Psoas muscle (tissue), 8 donors: Measurements from ENCODE around the gene SPTBN2. TPM values are rescaled to one million over a fixed set of nuclear protein-coding genes. Genes with fewer than 3 reads are reported as not detected.

Experiments
- ATAC-seq, 4 donors: fragments of 200-7000 bp; cut with Tn5 transposase; one replicate each; pipeline ENCODE4 v1.9.1; 2020; ENCODE audit warnings: moderate library complexity in 3 of 4, mild to moderate bottlenecking in 2 of 4
- DNase-seq, 2 donors: peaks; one replicate each; pipeline ENCODE4 v3.0.0-alpha.2; 2020
- H3K27ac ChIP-seq: fragments of 200-600 bp; one replicate; pipeline ENCODE4 v1.8.0; 2022
- H3K27me3 ChIP-seq, 3 donors: fragments of 200-600 bp in 1 of 3; one replicate each; pipeline versions ENCODE4 v1.6.1 to v1.8.0; 2013 to 2022; ENCODE audit warnings: low read length in 2 of 3, mild to moderate bottlenecking in 2 of 3, moderate library complexity in 1 of 3; ENCODE audit not compliant: insufficient read depth in 3 of 3
- H3K36me3 ChIP-seq, 2 donors: fragments of 200-600 bp in 1 of 2; one replicate each; pipeline versions ENCODE4 v1.6.1 to v1.8.0; 2013 to 2022; ENCODE audit warnings: low read depth in 1 of 2, mild to moderate bottlenecking in 1 of 2, moderate library complexity in 1 of 2; ENCODE audit not compliant: insufficient read depth in 1 of 2
- H3K4me1 ChIP-seq: fragments of 200-600 bp; one replicate; pipeline ENCODE4 v1.8.0; 2022
- H3K4me3 ChIP-seq: fragments of 200-600 bp; one replicate; pipeline ENCODE4 v1.8.0; 2022; ENCODE audit warnings: mild to moderate bottlenecking
- H3K9me3 ChIP-seq: fragments of 200-600 bp; one replicate; pipeline ENCODE4 v1.8.0; 2022
- WGBS, 3 donors: extraction: QIAGEN DNeasy Blood & Tissue Kit; methylation state at CpG; one replicate each; pipeline versions ENCODE4 v1.1.6 to v1.1.7; 2013; 5-methylcytosine and 5-hydroxymethylcytosine counted together
- intact Hi-C, 2 donors: fragments of 100-400 bp; cut with DNase I; formaldehyde crosslinking; loops; one replicate each; pipeline versions ENCODE4 v1.11.0 to v1.14.2; 2022
- polyA plus RNA-seq, 3 donors: library from polyadenylated mRNA; stranded (reverse); fragments of 200-250 nt; gene quantifications; one replicate each; pipeline ENCODE4 v1.2.3, GENCODE V29; 2013
- total RNA-seq, 4 donors: library from RNA; stranded (reverse); fragmentation: NEBNext Ultra II Directional in 2 of 4; extraction: Animal tissue kit (Norgen Biotek cat#: 25700) in 2 of 4; gene quantifications; one replicate each; pipeline versions ENCODE4 v1.2.1 to v1.2.4, GENCODE V29; 2021 to 2023
- TF ChIP-seq, protein P1 (sequence below): fragments of 200-600 bp; IDR thresholded peaks from one replicate; pipeline ENCODE4 v1.8.0; 2022; ENCODE audit warnings: antibody characterized with exemption
- donor health status: healthy with polysubstance abuse.
- donor health status: DM: no; HTN: no; CAD: no; lungs with moderate emphysema.
- donor health status: Bipolar disorder and iron deficiency.
- donor health status: healthy.
- donor health status: DM: yes; HTN: yes; CAD: no.
- donor health status: DM: no; HTN: no; CAD: no.
- donor health status: DM: no; HTN: no; CAD: no.
- donor health status: DM: yes; HTN: yes; CAD: no.

The SPTBN2 gene
- total and polyA plus RNA-seq, 7 donors = 0.08 to 1.4 (median 0.43) TPM; not detected in 1

DNA sequence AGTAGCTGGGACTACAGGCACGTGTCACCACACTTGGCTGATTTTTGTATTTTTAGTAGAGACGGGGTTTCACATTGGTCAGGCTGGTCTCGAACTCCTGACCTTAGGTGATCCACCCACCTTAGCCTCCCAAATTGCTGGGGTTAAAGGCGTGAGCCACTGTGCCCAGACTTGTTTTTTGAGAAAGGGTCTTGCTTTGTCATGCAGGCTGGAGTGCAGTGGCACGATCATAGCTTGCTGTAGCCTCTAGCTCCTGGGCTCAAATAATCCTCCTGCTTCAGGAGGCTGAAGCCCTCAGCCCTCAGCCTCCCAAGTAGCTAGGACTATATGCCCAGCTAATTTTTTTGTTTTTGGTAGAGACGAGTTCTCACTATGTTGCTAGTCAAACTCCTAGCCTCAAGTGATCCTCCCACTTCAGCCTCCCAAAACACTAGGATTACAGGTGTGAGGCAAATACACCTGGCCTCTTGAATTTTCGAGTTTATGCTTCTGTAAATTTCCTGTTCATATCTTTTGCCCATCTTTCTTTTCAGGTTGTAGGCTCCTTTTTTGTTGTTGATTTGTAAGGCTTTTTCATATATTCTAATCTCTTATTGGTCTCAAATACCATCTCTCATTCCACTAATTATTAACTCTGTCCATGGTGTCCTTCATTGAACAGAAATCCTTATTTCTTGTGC, 47.9 kb downstream of the SPTBN2 start:
- H3K9me3 ChIP-seq = no peaks in the 10 kb centered on the region
- 89 to 93% (median 91%) methylated on average over 7 of the region's 7 CpGs for WGBS, 3 donors
- intact Hi-C loops = loop anchor here in 1 of 2 donors (10.0 kb wide), 1 partner anchor 266 kb away; no protein-coding TSS in a partner anchor
- H3K36me3 ChIP-seq = peaks cover 0 to 3% of the 10 kb centered on the region in 2 donors
- ATAC-seq (no peak), DNase-seq (no peak)
- no peak overlapping the region for H3K4me3 ChIP-seq
- TF ChIP-seq, protein P1, sequence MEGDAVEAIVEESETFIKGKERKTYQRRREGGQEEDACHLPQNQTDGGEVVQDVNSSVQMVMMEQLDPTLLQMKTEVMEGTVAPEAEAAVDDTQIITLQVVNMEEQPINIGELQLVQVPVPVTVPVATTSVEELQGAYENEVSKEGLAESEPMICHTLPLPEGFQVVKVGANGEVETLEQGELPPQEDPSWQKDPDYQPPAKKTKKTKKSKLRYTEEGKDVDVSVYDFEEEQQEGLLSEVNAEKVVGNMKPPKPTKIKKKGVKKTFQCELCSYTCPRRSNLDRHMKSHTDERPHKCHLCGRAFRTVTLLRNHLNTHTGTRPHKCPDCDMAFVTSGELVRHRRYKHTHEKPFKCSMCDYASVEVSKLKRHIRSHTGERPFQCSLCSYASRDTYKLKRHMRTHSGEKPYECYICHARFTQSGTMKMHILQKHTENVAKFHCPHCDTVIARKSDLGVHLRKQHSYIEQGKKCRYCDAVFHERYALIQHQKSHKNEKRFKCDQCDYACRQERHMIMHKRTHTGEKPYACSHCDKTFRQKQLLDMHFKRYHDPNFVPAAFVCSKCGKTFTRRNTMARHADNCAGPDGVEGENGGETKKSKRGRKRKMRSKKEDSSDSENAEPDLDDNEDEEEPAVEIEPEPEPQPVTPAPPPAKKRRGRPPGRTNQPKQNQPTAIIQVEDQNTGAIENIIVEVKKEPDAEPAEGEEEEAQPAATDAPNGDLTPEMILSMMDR = no peak
- peaks cover 9% of the 10 kb centered on the region for H3K4me1 ChIP-seq
- H3K27ac ChIP-seq = no peak overlapping the region
- no peaks in the 10 kb centered on the region for H3K27me3 ChIP-seq

DNA sequence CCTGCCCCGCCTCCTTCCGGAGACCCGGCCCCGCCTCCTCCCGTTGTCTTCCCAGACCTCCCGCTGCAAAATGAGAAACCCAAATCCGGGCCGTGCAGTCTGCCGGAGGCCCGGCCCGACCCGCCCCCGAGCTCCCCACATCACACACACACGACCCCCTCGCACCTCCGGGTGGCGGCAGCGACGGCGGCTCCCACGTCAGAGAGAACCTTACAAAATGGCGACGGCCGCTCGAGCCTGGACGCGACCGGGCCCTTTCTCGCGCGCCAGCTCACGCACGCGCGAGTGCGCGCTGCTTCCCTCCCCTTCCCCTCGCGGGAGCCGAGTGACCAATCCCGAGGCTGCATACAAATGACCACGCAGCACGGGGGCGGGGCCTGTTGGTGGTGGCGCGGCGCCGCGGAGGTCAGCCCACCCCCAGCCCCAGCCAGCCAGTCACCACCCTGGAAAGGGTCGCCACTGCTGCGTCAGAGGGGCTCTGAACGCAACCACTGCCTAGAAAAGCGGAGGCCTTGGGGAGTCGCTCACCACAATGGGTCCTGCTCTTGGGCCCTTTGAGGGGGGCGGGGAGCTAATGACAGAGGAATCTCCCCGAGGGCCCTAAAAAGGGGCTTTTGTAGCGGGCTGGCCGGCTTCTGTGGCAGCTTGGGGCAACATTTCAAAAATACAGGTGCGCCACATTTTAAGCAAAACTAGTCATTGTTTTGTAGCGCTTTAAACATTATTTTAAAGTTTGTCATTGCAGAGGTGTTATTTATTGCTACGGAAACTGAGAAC, 51.2 kb downstream of the SPTBN2 start, which contains the start of gene RBM4B:
RBM4B (minus strand) TSS at position 289 of the 777 bp plus-strand sequence. CDS start 808 bp downstream, outside the sequence.
- peak within 1 kb of the TSS; percentile 86 for H3K4me3 ChIP-seq

DNA sequence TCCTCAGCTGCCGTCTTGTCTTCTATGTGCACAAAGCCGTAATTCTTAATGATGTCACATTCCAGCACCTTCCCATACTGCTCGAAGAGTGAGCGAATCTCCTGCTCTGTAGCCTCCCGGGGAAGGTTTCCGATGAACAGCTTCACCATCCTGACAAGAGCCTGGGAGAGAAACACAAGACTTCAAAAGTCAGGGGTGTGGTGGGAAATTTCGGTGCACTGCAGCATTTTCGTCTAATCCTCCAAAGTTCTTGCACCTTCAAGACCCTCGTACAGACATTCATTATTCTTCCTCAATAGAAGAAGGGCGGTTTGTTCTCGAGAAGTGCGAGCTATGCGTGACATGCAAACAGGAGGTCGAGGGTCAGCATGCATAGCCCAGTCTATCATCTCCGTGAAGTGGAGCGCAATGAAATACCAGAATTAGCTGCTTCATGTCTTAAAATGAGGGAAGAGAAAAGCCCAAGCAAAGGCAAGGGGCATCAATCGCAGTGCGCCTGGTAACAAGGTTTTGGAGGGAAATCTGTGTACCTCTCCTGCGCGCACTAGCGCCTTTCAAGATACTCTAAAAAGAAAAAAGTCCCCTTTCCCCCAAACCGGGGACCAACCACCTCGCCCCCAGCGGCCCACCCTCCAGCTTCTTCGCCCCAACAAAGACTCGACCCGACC, 52.0 kb downstream of the SPTBN2 start:
- H3K4me3 ChIP-seq = peak overlapping the region; percentile 86
- DNase-seq (no peak), ATAC-seq (no peak)
- 4 to 6% (median 4%) methylated on average over 25 to 27 of the region's 27 CpGs for WGBS, 3 donors
- H3K27ac ChIP-seq = peak overlapping the region; percentile 93
- no peaks in the 10 kb centered on the region for H3K9me3 ChIP-seq
- H3K27me3 ChIP-seq = no peaks in the 10 kb centered on the region
- TF ChIP-seq, protein P1 = no peak
- intact Hi-C loops = loop anchor here (1.0 to 5.0 kb wide), 3 partner anchors 35 to 85 kb away; partner anchors contain the start of genes CCDC87 (in 1 of the 2) and CCS (in 1 of the 2)
- peaks cover 0 to 13% of the 10 kb centered on the region in 2 donors for H3K36me3 ChIP-seq
- peaks cover 30% of the 10 kb centered on the region for H3K4me1 ChIP-seq

More for the DNA sequence above, 51.2 kb downstream of the SPTBN2 start, which contains the start of gene RBM4B:
- Histone ChIP-seq H3K27ac (peak within 1 kb of the TSS; percentile 93), H3K9me3 (no peaks in the 10 kb centered on the region), H3K4me1 (peaks cover 30% of the 10 kb centered on the region), H3K36me3 (peaks cover 0 to 16% of the 10 kb centered on the region in 2 donors), H3K27me3 (no peaks in the 10 kb centered on the region)
- DNase-seq = peak; percentile 98 to 99
- 0 to 1% (median 1%) methylated on average over 44 to 61 of the region's 61 CpGs for WGBS, 3 donors
- intact Hi-C loops = loop anchor here (1.0 to 5.0 kb wide), 6 partner anchors 35 to 269 kb away; partner anchors contain the start of genes CCDC87 (in 1 of the 2) and CCS (in 1 of the 2)
- peak; percentile 96 to 98 (median 96) for ATAC-seq
- TF ChIP-seq, protein P1 = no peak

DNA sequence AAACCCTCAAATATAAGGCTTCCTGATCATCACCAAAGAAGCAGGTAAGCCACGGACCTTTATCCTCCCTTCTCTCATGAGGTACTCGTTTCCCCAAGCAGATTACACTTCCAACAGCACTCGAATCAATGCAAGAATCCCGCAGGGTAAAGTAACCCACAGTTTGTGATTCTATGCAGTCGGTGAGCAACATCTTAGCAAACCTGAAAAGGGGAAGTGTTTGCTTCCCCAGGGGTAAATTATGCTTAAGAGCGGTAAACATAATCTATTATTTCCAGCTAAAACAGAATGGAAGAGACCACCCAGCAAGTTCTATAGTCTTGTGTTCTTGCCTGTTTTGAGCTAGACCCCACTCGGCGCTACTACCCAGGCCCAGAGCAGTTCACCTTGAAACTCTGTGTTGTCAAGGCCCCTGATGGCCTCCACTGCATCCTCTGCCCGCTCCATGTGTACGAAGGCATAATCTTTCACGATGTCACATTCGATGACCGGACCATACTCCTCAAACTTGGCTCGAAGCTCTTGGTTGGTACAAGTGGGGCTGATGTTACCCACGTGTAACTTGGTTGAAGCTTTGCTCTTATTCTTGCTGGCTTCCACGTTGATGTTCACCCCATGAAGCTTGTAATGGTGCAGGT, 52.6 kb downstream of the SPTBN2 start:
- Histone ChIP-seq H3K27me3 (no peaks in the 10 kb centered on the region), H3K4me3 (peak overlapping the region; percentile 86), H3K36me3 (peaks cover 0 to 13% of the 10 kb centered on the region in 2 donors), H3K27ac (no peak overlapping the region), H3K4me1 (peaks cover 30% of the 10 kb centered on the region), H3K9me3 (no peaks in the 10 kb centered on the region)
- WGBS, 3 donors = 54 to 60% (median 60%) methylated on average over 16 of the region's 16 CpGs
- DNase-seq (no peak), ATAC-seq (no peak)
- intact Hi-C loops = loop anchor here (5.0 kb wide), 2 partner anchors 34 to 84 kb away; partner anchors contain the start of genes CCDC87 (in 1 of the 2) and CCS (in 1 of the 2)
- TF ChIP-seq, protein P1 = no peak
